A673 (cell line): ENCODE data around the gene MRPL38.

Experiments
- CTCF ChIP-seq: fragments of 300-800, 200-600 bp; sonication (generic); conservative IDR thresholded peaks from 2 replicates; pipeline ENCODE4 v1.5.1; 2017; ENCODE audit warnings: low read depth, mild to moderate bottlenecking, antibody characterized with exemption, low read length, moderate library complexity, mixed read lengths
- EZH2 ChIP-seq: fragments of 200-600 bp; sonication (generic); IDR thresholded peaks from 2 replicates; pipeline ENCODE4 v1.6.1; 2017; ENCODE audit warnings: borderline replicate concordance, low read depth, mild to moderate bottlenecking, mixed read lengths, antibody characterized with exemption, low read length; ENCODE audit not compliant: poor library complexity, severe bottlenecking

GRCh38 chr17:75889454-75889853 is 15.2 kb downstream of the MRPL38 start:
- no peak for TF ChIP-seq CTCF
- TF ChIP-seq EZH2, result no peak
